Duodenal mucosa (tissue), 2 donors: Measurements from ENCODE around the gene ABHD6.
"Not testable (repeated sequence)": the region's sequence is repeated elsewhere in the genome, so short reads cannot be mapped to it uniquely, and the experiment has no call there.

Experiments
- H3K27ac ChIP-seq: one replicate; pipeline ENCODE4 v1.7.0; 2013; ENCODE audit warnings: low read depth, low read length
- H3K27me3 ChIP-seq, 2 donors: one replicate each; pipeline ENCODE4 v1.7.0; 2013; ENCODE audit warnings: low read length in 2 of 2, control low read depth in 1 of 2; ENCODE audit not compliant: insufficient read depth in 2 of 2, control insufficient read depth in 1 of 2
- H3K36me3 ChIP-seq, 2 donors: one replicate each; pipeline ENCODE4 v1.7.0; 2013; ENCODE audit warnings: low read length in 2 of 2, control low read depth in 1 of 2; ENCODE audit not compliant: insufficient read depth in 2 of 2, control insufficient read depth in 1 of 2
- H3K4me1 ChIP-seq, 2 donors: one replicate each; pipeline ENCODE4 v1.7.0; 2013; ENCODE audit warnings: low read length in 2 of 2, control low read depth in 1 of 2; ENCODE audit not compliant: insufficient read depth in 2 of 2, control insufficient read depth in 1 of 2
- H3K4me3 ChIP-seq, 2 donors: one replicate each; pipeline ENCODE4 v1.7.0; 2013; ENCODE audit warnings: low read length in 2 of 2, low read depth in 1 of 2
- H3K9ac ChIP-seq, 2 donors: one replicate each; pipeline ENCODE4 v1.7.0; 2013; ENCODE audit warnings: low read length in 2 of 2, low read depth in 1 of 2
- H3K9me3 ChIP-seq, 2 donors: one replicate each; pipeline ENCODE4 v1.7.0; 2013; ENCODE audit warnings: low read length in 2 of 2, control low read depth in 1 of 2; ENCODE audit not compliant: control insufficient read depth in 1 of 2

Gene ABHD6

GRCh38 chr3:58222161-58222724 is 15.3 kb upstream of the ABHD6 start:
- no peaks in the 10 kb centered on the region for H3K36me3 ChIP-seq
- H3K9ac ChIP-seq = no peak overlapping the region
- H3K4me3 ChIP-seq = no peak overlapping the region
- no peak overlapping the region for H3K27ac ChIP-seq
- no peaks in the 10 kb centered on the region for H3K9me3 ChIP-seq
- H3K4me1 ChIP-seq = peaks cover 3 to 4% of the 10 kb centered on the region in 2 donors
- H3K27me3 ChIP-seq = no peaks in the 10 kb centered on the region

GRCh38 chr3:58223855-58224254 is 13.7 kb upstream of the ABHD6 start:
- H3K36me3 ChIP-seq = no peaks in the 10 kb centered on the region
- no peaks in the 10 kb centered on the region for H3K4me1 ChIP-seq
- H3K27me3 ChIP-seq = no peaks in the 10 kb centered on the region
- H3K27ac ChIP-seq = no peak overlapping the region
- H3K9me3 ChIP-seq = no peaks in the 10 kb centered on the region
- no peak overlapping the region for H3K9ac ChIP-seq
- no peak overlapping the region for H3K4me3 ChIP-seq

GRCh38 chr3:58227933-58228332 is 9.7 kb upstream of the ABHD6 start:
- H3K4me1 ChIP-seq, H3K9ac ChIP-seq, H3K27ac ChIP-seq, H3K9me3 ChIP-seq, H3K27me3 ChIP-seq, H3K36me3 ChIP-seq, H3K4me3 ChIP-seq: not testable (repeated sequence)

- Histone ChIP-seq H3K27ac (no peak overlapping the region), H3K4me1 (peaks cover 0 to 4% of the 10 kb centered on the region in 2 donors), H3K9me3 (no peaks in the 10 kb centered on the region), H3K9ac (no peak overlapping the region), H3K36me3 (no peaks in the 10 kb centered on the region), H3K27me3 (no peaks in the 10 kb centered on the region), H3K4me3 (no peak overlapping the region)
These were observed 6.6 kb upstream of the ABHD6 start for GRCh38 chr3:58230876-58231552.

- H3K27me3 ChIP-seq = no peaks in the 10 kb centered on the region
- no peaks in the 10 kb centered on the region for H3K9me3 ChIP-seq
- H3K36me3 ChIP-seq = no peaks in the 10 kb centered on the region
- no peak overlapping the region for H3K27ac ChIP-seq
- no peak overlapping the region for H3K4me3 ChIP-seq
- no peak overlapping the region for H3K9ac ChIP-seq
- H3K4me1 ChIP-seq = peaks cover 4 to 5% of the 10 kb centered on the region in 2 donors
These were observed 5.9 kb upstream of the ABHD6 start for GRCh38 chr3:58231666-58232065.

- Histone ChIP-seq H3K27me3 (no peaks in the 10 kb centered on the region), H3K36me3 (no peaks in the 10 kb centered on the region), H3K9ac (no peak overlapping the region), H3K4me3 (no peak overlapping the region), H3K9me3 (no peaks in the 10 kb centered on the region), H3K4me1 (peaks cover 15 to 18% of the 10 kb centered on the region in 2 donors), H3K27ac (no peak overlapping the region)
These were observed 3.1 kb upstream of the ABHD6 start for GRCh38 chr3:58234516-58234931.

- no peaks in the 10 kb centered on the region for H3K27me3 ChIP-seq
- no peaks in the 10 kb centered on the region for H3K36me3 ChIP-seq
- no peaks in the 10 kb centered on the region for H3K9me3 ChIP-seq
- no peak overlapping the region for H3K9ac ChIP-seq
- no peak overlapping the region for H3K4me3 ChIP-seq
- H3K27ac ChIP-seq = no peak overlapping the region
- peaks cover 16 to 20% of the 10 kb centered on the region in 2 donors for H3K4me1 ChIP-seq
These were observed 1.6 kb upstream of the ABHD6 start for GRCh38 chr3:58235970-58236369.

GRCh38 chr3:58236527-58237237 is 910 bp upstream of the ABHD6 start:
- no peaks in the 10 kb centered on the region for H3K9me3 ChIP-seq
- H3K4me3 ChIP-seq = peak overlapping the region; percentile 88 to 97
- H3K4me1 ChIP-seq = peaks cover 23 to 27% of the 10 kb centered on the region in 2 donors
- H3K36me3 ChIP-seq = no peaks in the 10 kb centered on the region
- H3K9ac ChIP-seq = peak overlapping the region; percentile 82 to 93
- H3K27me3 ChIP-seq = no peaks in the 10 kb centered on the region
- no peak overlapping the region for H3K27ac ChIP-seq

- no peaks in the 10 kb centered on the region for H3K27me3 ChIP-seq
- H3K36me3 ChIP-seq = no peaks in the 10 kb centered on the region
- peak overlapping the region; percentile 88 to 97 for H3K4me3 ChIP-seq
- peak overlapping the region; percentile 69 for H3K27ac ChIP-seq
- H3K9me3 ChIP-seq = no peaks in the 10 kb centered on the region
- peak overlapping the region; percentile 76 to 82 for H3K9ac ChIP-seq
- peaks cover 27 to 36% of the 10 kb centered on the region in 2 donors for H3K4me1 ChIP-seq
These were observed 519 bp downstream of the ABHD6 start for GRCh38 chr3:58237941-58238681.

- Histone ChIP-seq H3K4me3 (peak overlapping the region; percentile 88 to 97), H3K27ac (no peak overlapping the region), H3K9ac (peak overlapping the region; percentile 76 to 82), H3K4me1 (peaks cover 27 to 36% of the 10 kb centered on the region in 2 donors), H3K9me3 (no peaks in the 10 kb centered on the region), H3K27me3 (no peaks in the 10 kb centered on the region), H3K36me3 (no peaks in the 10 kb centered on the region)
These were observed 1.2 kb downstream of the ABHD6 start for GRCh38 chr3:58238830-58239229.
